Measurements from ENCODE around the gene NRIP3. TPM values are rescaled to one million over a fixed set of nuclear protein-coding genes. Genes with fewer than 3 reads are reported as not detected.

Gene NRIP3
- total RNA-seq, 1 donor from 2014 or later = 7.7 TPM

DNA sequence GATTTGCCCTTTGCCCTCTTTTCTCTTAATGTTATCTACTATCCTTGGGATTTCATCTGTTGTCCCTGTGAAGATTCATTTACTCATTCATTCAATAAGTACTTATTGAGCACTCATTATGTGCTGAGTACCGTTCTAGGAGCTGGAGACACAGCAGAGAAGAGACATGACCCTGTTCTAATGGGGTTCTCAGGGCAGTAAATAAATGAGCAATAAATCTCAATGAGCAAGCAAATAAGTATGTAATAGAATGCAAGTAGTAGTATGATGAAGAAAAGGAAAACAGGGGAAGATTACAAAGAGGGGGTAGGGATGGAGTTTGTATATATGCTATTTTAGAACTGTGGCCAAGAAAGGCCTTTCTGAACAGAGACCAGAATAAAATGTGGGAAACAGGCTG, 34.2 kb upstream of the NRIP3 start:
- H3K27me3 ChIP-seq = no peaks in the 10 kb centered on the region
- H3K9me3 ChIP-seq = no peaks in the 10 kb centered on the region
- no peak for DNase-seq (ENCODE audit: low spot score in 2 of 2)
- intact Hi-C loops (cut with DNase I) = no loop called here
- no peak overlapping the region for H3K27ac ChIP-seq
- H3K4me1 ChIP-seq = no peaks in the 10 kb centered on the region
- TF ChIP-seq, protein P1, sequence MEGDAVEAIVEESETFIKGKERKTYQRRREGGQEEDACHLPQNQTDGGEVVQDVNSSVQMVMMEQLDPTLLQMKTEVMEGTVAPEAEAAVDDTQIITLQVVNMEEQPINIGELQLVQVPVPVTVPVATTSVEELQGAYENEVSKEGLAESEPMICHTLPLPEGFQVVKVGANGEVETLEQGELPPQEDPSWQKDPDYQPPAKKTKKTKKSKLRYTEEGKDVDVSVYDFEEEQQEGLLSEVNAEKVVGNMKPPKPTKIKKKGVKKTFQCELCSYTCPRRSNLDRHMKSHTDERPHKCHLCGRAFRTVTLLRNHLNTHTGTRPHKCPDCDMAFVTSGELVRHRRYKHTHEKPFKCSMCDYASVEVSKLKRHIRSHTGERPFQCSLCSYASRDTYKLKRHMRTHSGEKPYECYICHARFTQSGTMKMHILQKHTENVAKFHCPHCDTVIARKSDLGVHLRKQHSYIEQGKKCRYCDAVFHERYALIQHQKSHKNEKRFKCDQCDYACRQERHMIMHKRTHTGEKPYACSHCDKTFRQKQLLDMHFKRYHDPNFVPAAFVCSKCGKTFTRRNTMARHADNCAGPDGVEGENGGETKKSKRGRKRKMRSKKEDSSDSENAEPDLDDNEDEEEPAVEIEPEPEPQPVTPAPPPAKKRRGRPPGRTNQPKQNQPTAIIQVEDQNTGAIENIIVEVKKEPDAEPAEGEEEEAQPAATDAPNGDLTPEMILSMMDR (IDR thresholded peaks at IDR 0.05) = no peak
- no peaks in the 10 kb centered on the region for H3K36me3 ChIP-seq
- H3K4me3 ChIP-seq = no peak overlapping the region

DNA sequence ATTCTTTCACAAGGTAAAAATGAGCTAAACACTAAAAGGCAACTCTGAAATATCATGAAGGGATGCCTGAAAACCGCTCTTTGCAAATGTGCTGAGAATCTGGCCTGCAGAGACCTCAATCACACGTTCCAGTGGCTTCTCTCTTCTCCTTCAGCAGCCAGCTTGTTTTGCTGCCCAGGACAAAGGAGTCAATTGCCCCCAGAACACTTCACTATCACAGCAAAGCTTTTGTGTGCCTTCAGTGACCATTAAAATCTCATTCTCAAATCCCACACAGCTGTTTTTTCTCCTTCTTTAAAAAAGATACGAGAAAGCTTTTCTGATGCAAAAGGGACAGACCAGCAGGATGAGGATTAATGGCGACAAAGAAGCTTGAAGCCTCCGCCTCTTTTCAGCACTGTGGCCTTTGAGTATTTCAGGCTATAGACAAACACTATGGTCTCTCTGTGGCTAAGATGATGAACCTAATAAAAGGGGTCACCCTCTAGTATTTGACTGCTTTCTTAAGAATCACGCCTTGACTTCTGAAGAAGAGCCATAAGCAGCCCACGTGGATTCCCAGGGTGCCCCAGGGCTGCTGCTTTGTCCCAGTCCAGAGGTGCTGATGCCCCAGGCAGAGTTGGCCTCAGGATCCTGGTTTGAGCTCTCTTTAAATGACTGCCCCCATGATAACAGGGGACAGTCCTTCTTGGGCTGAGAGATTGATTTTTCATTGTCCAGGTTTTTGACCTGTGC, 33.4 kb upstream of the NRIP3 start:
- intact Hi-C loops (cut with DNase I) = no loop called here
- Histone ChIP-seq H3K4me1 (no peaks in the 10 kb centered on the region), H3K27me3 (no peaks in the 10 kb centered on the region), H3K4me3 (no peak overlapping the region), H3K9me3 (no peaks in the 10 kb centered on the region), H3K27ac (no peak overlapping the region), H3K36me3 (no peaks in the 10 kb centered on the region)
- TF ChIP-seq, protein P1 (IDR thresholded peaks at IDR 0.05) = no peak
- peak in 1 of 2 donors; percentile 15 for DNase-seq (ENCODE audit: low spot score in 2 of 2)

DNA sequence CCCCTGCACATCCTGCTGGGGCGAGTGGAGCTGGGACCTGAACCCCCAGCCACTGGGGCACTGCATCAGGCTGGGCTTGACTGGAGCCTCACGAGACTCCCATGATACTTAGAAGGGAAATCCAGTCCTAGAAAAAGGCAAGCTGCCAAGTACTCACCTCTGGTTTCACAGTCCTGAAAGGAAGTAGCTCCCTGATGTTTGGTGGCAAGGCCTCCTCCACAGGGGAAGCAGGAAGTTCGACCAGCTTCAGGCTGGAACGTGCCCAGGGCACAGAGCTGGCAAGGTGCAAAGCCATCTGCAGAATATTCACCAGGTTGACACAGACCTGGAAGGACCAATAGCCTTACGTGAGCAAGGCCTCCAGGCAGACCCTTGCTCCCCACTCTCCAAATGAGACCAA, 26.8 kb upstream of the NRIP3 start:
- Histone ChIP-seq H3K27ac (no peak overlapping the region), H3K4me3 (no peak overlapping the region), H3K9me3 (no peaks in the 10 kb centered on the region), H3K27me3 (no peaks in the 10 kb centered on the region), H3K4me1 (no peaks in the 10 kb centered on the region), H3K36me3 (no peaks in the 10 kb centered on the region)
- TF ChIP-seq, protein P1 (IDR thresholded peaks at IDR 0.05) = no peak
- no peak for DNase-seq (ENCODE audit: low spot score in 2 of 2)
- intact Hi-C loops (cut with DNase I) = no loop called here

DNA sequence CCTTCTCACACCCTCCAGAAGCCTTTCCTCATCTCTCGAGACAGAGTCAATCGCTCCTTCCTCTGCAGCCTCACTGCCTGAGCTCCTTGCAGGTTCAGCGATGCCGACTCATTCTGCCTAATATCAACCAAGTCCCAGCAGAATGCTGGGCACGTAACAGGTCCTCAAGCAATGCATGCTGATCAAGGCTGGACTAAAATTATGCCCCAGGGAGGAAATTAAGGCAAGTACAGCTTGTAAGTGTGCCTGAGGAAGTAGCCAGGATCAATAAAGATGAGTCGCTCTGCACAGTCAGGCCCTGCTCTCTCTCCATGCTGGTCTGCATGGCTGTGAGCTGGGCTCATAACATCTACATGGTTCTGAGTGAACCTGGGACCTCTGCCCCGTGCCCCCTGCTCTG, 25.6 kb upstream of the NRIP3 start:
- TF ChIP-seq, protein P1 (IDR thresholded peaks at IDR 0.05) = no peak
- H3K4me3 ChIP-seq = no peak overlapping the region
- no peaks in the 10 kb centered on the region for H3K9me3 ChIP-seq
- intact Hi-C loops (cut with DNase I) = no loop called here
- DNase-seq (ENCODE audit: low spot score in 2 of 2) = no peak
- no peak overlapping the region for H3K27ac ChIP-seq
- H3K27me3 ChIP-seq = no peaks in the 10 kb centered on the region
- H3K4me1 ChIP-seq = no peaks in the 10 kb centered on the region
- no peaks in the 10 kb centered on the region for H3K36me3 ChIP-seq

DNA sequence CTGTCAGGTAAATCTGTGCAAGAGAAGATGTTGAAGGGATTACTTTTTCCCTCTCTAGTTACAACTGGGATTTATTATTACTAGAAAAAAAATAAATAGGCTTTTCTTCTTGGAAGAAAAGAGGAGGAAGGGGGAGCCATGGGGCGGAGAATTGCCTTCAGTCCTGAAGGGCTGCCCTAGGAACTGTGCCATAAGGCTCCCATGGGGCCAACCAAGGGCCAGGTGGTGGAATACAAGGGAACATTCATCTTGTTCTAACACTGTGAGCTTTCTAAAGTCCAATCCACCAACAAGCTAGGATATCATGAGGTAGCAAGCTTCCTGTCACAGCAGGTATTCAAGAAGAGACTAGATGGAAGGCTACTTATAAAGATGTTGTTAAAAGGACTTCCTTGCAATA, 24.8 kb upstream of the NRIP3 start:
- H3K4me1 ChIP-seq = no peaks in the 10 kb centered on the region
- no peak for DNase-seq (ENCODE audit: low spot score in 2 of 2)
- no peaks in the 10 kb centered on the region for H3K27me3 ChIP-seq
- H3K36me3 ChIP-seq = no peaks in the 10 kb centered on the region
- no peak overlapping the region for H3K27ac ChIP-seq
- intact Hi-C loops (cut with DNase I) = no loop called here
- no peaks in the 10 kb centered on the region for H3K9me3 ChIP-seq
- TF ChIP-seq, protein P1 (IDR thresholded peaks at IDR 0.05) = no peak
- H3K4me3 ChIP-seq = no peak overlapping the region

All from ascending aorta (tissue), 2 donors.